Vagina (tissue), 2 donors: Measurements from ENCODE around the gene ACTN3. TPM values are rescaled to one million over a fixed set of nuclear protein-coding genes. Genes with fewer than 3 reads are reported as not detected.

Experiments
- DNase-seq, 2 donors: peaks; one replicate each; pipeline ENCODE4 v3.0.0-alpha.2; 2017; ENCODE audit errors: extremely low spot score in 2 of 2
- H3K27ac ChIP-seq: fragments of 200-600 bp; sonication (generic); one replicate; pipeline ENCODE4 v1.5.1; 2019
- H3K27me3 ChIP-seq: fragments of 200-600 bp; sonication (generic); one replicate; pipeline ENCODE4 v1.5.1; 2019
- H3K36me3 ChIP-seq, 2 donors: fragments of 200-600 bp; sonication (generic); one replicate each; pipeline ENCODE4 v1.5.1; 2017 to 2019
- H3K4me1 ChIP-seq: fragments of 200-600 bp; sonication (generic); one replicate; pipeline ENCODE4 v1.5.1; 2019
- H3K4me3 ChIP-seq, 2 donors: fragments of 200-600 bp; sonication (generic); 1 replicate in 1 of 2; 2 replicates in 1 of 2; pipeline ENCODE4 v1.5.1; 2016 to 2019
- H3K9me3 ChIP-seq: fragments of 200-600 bp; sonication (generic); one replicate; pipeline ENCODE4 v1.5.1; 2019
- CTCF ChIP-seq, 3 experiments: fragments of 450-650 bp in 2 of 3; fragments of 200-600 bp in 1 of 3; sonication (generic) in 1 of 3; IDR thresholded peaks; one replicate each; pipeline ENCODE4 v1.5.1; 2017 to 2019; ENCODE audit warnings: antibody characterized with exemption in 3 of 3, mild to moderate bottlenecking in 2 of 3, moderate library complexity in 2 of 3
- POLR2A ChIP-seq, 2 donors: fragments of 450-650 bp; IDR thresholded peaks; one replicate each; pipeline ENCODE4 v1.6.1; 2017; ENCODE audit warnings: antibody characterized with exemption in 2 of 2, mild to moderate bottlenecking in 2 of 2, moderate library complexity in 2 of 2
- POLR2AphosphoS5 ChIP-seq, 2 donors: sonication (generic); formaldehyde crosslinking; IDR thresholded peaks; one replicate each; pipeline ENCODE4 v1.9.0; 2017; ENCODE audit warnings: antibody characterized with exemption in 2 of 2, mild to moderate bottlenecking in 2 of 2, low read depth in 1 of 2; ENCODE audit not compliant: insufficient read depth in 1 of 2
- intact Hi-C: fragments of 100-400 bp; cut with DNase I; formaldehyde crosslinking; loops from one replicate; pipeline ENCODE4 v1.15.1; 2023
- total RNA-seq: library from RNA; depleted of rRNA; stranded (reverse); fragments of >200 nt; gene quantifications from one replicate; pipeline ENCODE4 v1.2.3, GENCODE V29; 2016

The ACTN3 gene
- total RNA-seq, 1 donor from 2014 or later: not detected

DNA sequence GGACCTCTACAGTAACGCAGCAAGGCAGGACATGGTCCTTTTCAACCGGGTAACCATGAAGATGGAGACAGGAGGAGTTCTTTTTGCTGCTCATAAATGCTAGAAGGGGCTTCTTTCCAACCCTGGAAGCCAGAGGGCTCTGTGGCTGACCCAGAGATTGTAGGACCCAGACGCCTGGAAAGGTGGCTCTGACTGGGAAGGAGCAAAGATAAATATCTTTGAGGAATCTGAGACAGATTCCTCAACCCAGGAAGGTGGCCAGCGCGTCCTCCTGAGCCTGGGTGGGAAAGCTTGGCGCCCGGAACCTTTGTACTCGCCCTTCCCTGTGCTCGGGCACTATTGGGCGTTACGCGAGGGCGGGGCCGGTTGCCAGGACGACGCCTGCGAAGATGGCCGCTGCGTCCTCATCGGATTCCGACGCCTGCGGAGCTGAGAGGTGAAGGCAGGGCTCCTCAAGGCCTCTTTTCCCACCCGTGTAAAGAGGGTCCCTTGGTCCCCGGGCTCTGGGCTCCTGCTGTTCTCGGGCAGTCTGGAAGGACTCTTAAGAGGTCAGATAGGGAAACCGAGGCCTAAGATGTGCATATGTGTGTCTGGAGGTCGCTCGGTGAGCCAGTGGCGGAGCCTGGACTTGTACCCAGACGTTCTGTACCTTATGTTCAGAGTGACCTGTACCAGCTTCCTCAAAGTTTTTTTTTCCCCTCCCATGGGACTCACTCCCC, 36.3 kb upstream of the ACTN3 start, which contains the start of gene BBS1:
BBS1 (plus strand) TSS at position 365 of the 719 bp plus-strand sequence; CDS start at position 390, 25 bp downstream.
- Histone ChIP-seq H3K27ac (peak within 1 kb of the TSS; percentile 71), H3K27me3 (no peaks in the 10 kb centered on the region), H3K36me3 (no peaks in the 10 kb centered on the region), H3K4me1 (peaks cover 11% of the 10 kb centered on the region), H3K9me3 (no peaks in the 10 kb centered on the region), H3K4me3 (peak within 1 kb of the TSS; percentile 61 to 78)
- intact Hi-C loops: no loop called here
- peak in 1 of 2 donors; percentile 23 for TF ChIP-seq POLR2A (IDR thresholded peaks at IDR 0.05)
- TF ChIP-seq POLR2AphosphoS5 (IDR thresholded peaks at IDR 0.05; ENCODE audit: insufficient read depth in 1 of 2, low read depth in 1 of 2): peak; percentile 83 to 90
- TF ChIP-seq CTCF (IDR thresholded peaks at IDR 0.05): peak in 1 of 3 experiments; percentile 12
- DNase-seq: no peak

- no peak for TF ChIP-seq POLR2AphosphoS5 (IDR thresholded peaks at IDR 0.05; ENCODE audit: insufficient read depth in 1 of 2, low read depth in 1 of 2)
- TF ChIP-seq CTCF (IDR thresholded peaks at IDR 0.05): no peak
- no peak for TF ChIP-seq POLR2A (IDR thresholded peaks at IDR 0.05)
- Histone ChIP-seq H3K27me3 (no peaks in the 10 kb centered on the region), H3K4me3 (peak overlapping the region; percentile 61 to 78), H3K36me3 (no peaks in the 10 kb centered on the region), H3K9me3 (no peaks in the 10 kb centered on the region), H3K27ac (peak overlapping the region; percentile 25), H3K4me1 (peaks cover 11% of the 10 kb centered on the region)
- no peak for DNase-seq
- intact Hi-C loops: no loop called here
These were observed 35.7 kb upstream of the ACTN3 start for GRCh38 chr11:66510990-66511339.

DNA sequence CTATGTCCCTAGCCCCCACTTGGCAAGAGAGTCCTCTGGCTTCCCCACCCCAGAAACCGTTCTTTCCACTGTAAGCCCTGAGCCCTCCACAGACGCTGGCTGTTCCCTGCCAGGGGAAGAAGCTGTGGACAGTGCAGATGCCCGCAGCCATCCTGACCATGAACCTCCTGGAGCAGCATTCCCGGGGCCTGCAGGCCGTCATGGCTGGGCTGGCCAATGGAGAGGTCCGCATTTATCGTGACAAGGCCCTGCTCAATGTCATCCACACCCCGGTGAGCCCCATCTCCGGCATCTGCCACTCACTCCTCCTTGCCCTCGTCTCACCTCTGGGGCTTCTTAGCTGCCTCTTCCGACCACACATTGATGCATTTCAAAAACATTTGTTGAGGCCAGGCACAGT, 23.1 kb upstream of the ACTN3 start:
- Histone ChIP-seq H3K27me3 (no peaks in the 10 kb centered on the region), H3K36me3 (peaks cover 0 to 55% of the 10 kb centered on the region in 2 donors), H3K4me1 (no peaks in the 10 kb centered on the region), H3K4me3 (no peak overlapping the region), H3K9me3 (no peaks in the 10 kb centered on the region), H3K27ac (no peak overlapping the region)
- DNase-seq: no peak
- TF ChIP-seq POLR2AphosphoS5 (IDR thresholded peaks at IDR 0.05; ENCODE audit: insufficient read depth in 1 of 2, low read depth in 1 of 2) (no peak), CTCF (IDR thresholded peaks at IDR 0.05) (no peak), POLR2A (IDR thresholded peaks at IDR 0.05) (no peak)
- intact Hi-C loops: no loop called here

- H3K27me3 ChIP-seq: no peaks in the 10 kb centered on the region
- intact Hi-C loops: no loop called here
- TF ChIP-seq POLR2AphosphoS5 (IDR thresholded peaks at IDR 0.05; ENCODE audit: insufficient read depth in 1 of 2, low read depth in 1 of 2) (no peak), CTCF (IDR thresholded peaks at IDR 0.05) (no peak), POLR2A (IDR thresholded peaks at IDR 0.05) (no peak)
- no peak for DNase-seq
- H3K9me3 ChIP-seq: no peaks in the 10 kb centered on the region
- no peaks in the 10 kb centered on the region for H3K4me1 ChIP-seq
- H3K27ac ChIP-seq: no peak overlapping the region
- peaks cover 0 to 54% of the 10 kb centered on the region in 2 donors for H3K36me3 ChIP-seq
- no peak overlapping the region for H3K4me3 ChIP-seq
These were observed 22.2 kb upstream of the ACTN3 start for GRCh38 chr11:66524304-66525040.

- no peak for DNase-seq
- TF ChIP-seq CTCF (IDR thresholded peaks at IDR 0.05): no peak
- TF ChIP-seq POLR2AphosphoS5 (IDR thresholded peaks at IDR 0.05; ENCODE audit: insufficient read depth in 1 of 2, low read depth in 1 of 2): no peak
- no peak for TF ChIP-seq POLR2A (IDR thresholded peaks at IDR 0.05)
- Histone ChIP-seq H3K9me3 (no peaks in the 10 kb centered on the region), H3K27ac (no peak overlapping the region), H3K27me3 (no peaks in the 10 kb centered on the region), H3K36me3 (peaks cover 0 to 17% of the 10 kb centered on the region in 2 donors), H3K4me1 (no peaks in the 10 kb centered on the region), H3K4me3 (no peak overlapping the region)
- intact Hi-C loops: no loop called here
These were observed 17.6 kb upstream of the ACTN3 start for GRCh38 chr11:66529069-66529468.
